Activated CD4-positive, alpha-beta memory T cell treated with anti-CD3 and anti-CD28 coated beads for 36 hours (primary cell): ENCODE data around the gene ADARB2. TPM values are rescaled to one million over a fixed set of nuclear protein-coding genes. Genes with fewer than 3 reads are reported as not detected.
"Not testable (repeated sequence)": the region's sequence is repeated elsewhere in the genome, so short reads cannot be mapped to it uniquely, and the experiment has no call there.

Experiments used
- CTCF ChIA-PET: fragments of 350-600 bp; sonication (Branson Sonifier 250); formaldehyde crosslinking; loops from one replicate; lab custom pipeline; 2021; ENCODE audit warnings: antibody characterized with exemption, inconsistent platforms; lab: Charles Lee
- POLR2A ChIA-PET: fragments of 350-600 bp; sonication (Branson Sonifier 250); formaldehyde crosslinking; loops from one replicate; lab custom pipeline; 2021; ENCODE audit warnings: antibody characterized with exemption; lab: Charles Lee
- DNase-seq: peaks from one replicate; pipeline ENCODE4 v3.0.0-alpha.2; 2020
- H3K27ac Mint-ChIP-seq: one replicate; pipeline ENCODE4 v1.8.0; 2021; ENCODE audit warnings: mixed read lengths
- H3K27me3 Mint-ChIP-seq: one replicate; pipeline ENCODE4 v1.8.0; 2021; ENCODE audit warnings: mixed read lengths
- H3K36me3 Mint-ChIP-seq: one replicate; pipeline ENCODE4 v1.8.0; 2021; ENCODE audit warnings: mixed read lengths
- H3K4me1 Mint-ChIP-seq: one replicate; pipeline ENCODE4 v1.8.0; 2021; ENCODE audit warnings: low read depth, mixed read lengths
- H3K4me3 Mint-ChIP-seq: one replicate; pipeline ENCODE4 v1.8.0; 2021; ENCODE audit warnings: mild to moderate bottlenecking, mixed read lengths
- H3K9me3 Mint-ChIP-seq: one replicate; pipeline ENCODE4 v1.8.0; 2021; ENCODE audit warnings: mixed read lengths
- intact Hi-C: fragments of 100-400 bp; cut with micrococcal nuclease; formaldehyde crosslinking; loops from one replicate; pipeline ENCODE4 v1.15.1; 2023
- total RNA-seq, 2 experiments: library from RNA; stranded (reverse); gene quantifications; one replicate each; pipeline ENCODE4 v1.2.3, GENCODE V29; 2021

ADARB2 gene
- total RNA-seq, 2 experiments from 2014 or later = 2.2 TPM

DNA sequence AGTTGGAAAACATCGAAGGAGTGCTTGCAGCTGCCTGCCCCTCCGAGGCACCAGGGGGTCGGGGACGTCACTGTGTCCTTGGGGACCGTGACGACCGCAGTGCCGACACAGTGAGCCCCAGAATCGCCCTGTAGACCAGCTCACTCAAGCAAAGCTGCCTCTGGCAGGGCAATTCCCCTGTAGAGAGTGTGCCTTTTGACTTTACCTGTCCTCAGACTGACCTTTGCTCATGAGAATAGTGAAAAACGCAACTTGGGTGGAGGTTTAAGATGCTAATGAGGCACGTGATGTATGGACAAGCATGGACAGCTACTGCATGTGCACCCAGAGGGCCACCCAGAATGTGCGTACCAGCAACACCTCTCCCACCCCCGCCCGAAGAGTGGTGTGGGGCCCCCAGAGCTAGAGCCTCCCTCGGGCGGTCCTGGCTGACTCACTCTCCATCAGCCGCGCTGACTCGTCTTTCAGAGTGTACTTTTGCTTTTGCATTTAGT, 271.9 kb downstream of the ADARB2 start:
- no peaks in the 10 kb centered on the region for H3K36me3 Mint-ChIP-seq
- ChIA-PET POLR2A (no interaction called here), CTCF (no interaction called here)
- H3K27me3 Mint-ChIP-seq = peaks cover 8% of the 10 kb centered on the region
- no peak for DNase-seq
- H3K27ac Mint-ChIP-seq = no peak overlapping the region
- no peak overlapping the region for H3K4me3 Mint-ChIP-seq
- no peaks in the 10 kb centered on the region for H3K9me3 Mint-ChIP-seq
- intact Hi-C loops = no loop called here
- H3K4me1 Mint-ChIP-seq = no peaks in the 10 kb centered on the region

- H3K9me3 Mint-ChIP-seq = no peaks in the 10 kb centered on the region
- intact Hi-C loops = no loop called here
- no peak overlapping the region for H3K27ac Mint-ChIP-seq
- DNase-seq = no peak
- no peaks in the 10 kb centered on the region for H3K4me1 Mint-ChIP-seq
- H3K36me3 Mint-ChIP-seq = no peaks in the 10 kb centered on the region
- ChIA-PET CTCF (no interaction called here), POLR2A (no interaction called here)
- H3K4me3 Mint-ChIP-seq = no peak overlapping the region
- peaks cover 8% of the 10 kb centered on the region for H3K27me3 Mint-ChIP-seq
Observed at GRCh38 chr10:1464881-1465417, 272.4 kb downstream of the ADARB2 start.

- H3K9me3 Mint-ChIP-seq, intact Hi-C loops, CTCF ChIA-PET, H3K4me1 Mint-ChIP-seq, H3K4me3 Mint-ChIP-seq, POLR2A ChIA-PET, H3K27ac Mint-ChIP-seq, DNase-seq, H3K27me3 Mint-ChIP-seq, H3K36me3 Mint-ChIP-seq: not testable (repeated sequence)
Observed at GRCh38 chr10:1463971-1464370, 273.4 kb downstream of the ADARB2 start.

- CTCF ChIA-PET = no interaction called here
- Mint-ChIP-seq H3K4me1 (no peaks in the 10 kb centered on the region), H3K36me3 (no peaks in the 10 kb centered on the region), H3K27ac (no peak overlapping the region), H3K9me3 (no peaks in the 10 kb centered on the region), H3K27me3 (peaks cover 8% of the 10 kb centered on the region), H3K4me3 (no peak overlapping the region)
- no peak for DNase-seq
- POLR2A ChIA-PET = no interaction called here
- intact Hi-C loops = no loop called here
Observed at GRCh38 chr10:1462994-1463633, 274.2 kb downstream of the ADARB2 start.

DNA sequence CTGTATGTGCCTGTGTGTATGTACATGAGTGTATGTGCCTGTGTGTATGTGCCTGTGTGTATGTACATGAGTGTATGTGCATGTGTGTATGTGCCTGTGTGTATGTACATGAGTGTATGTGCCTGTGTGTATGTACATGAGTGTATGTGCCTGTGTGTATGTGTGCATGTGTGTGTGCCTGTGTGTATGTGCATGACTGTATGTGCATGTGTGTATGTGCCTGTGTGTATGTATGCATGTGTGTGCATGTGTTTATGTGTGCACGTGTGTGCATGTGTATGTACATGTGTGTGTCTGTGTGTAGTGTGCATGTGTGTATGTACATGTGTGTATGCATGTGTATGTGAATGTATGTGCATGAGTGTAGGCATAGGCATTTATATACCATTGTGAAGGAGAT, 274.8 kb downstream of the ADARB2 start:
- Mint-ChIP-seq H3K4me1 (no peaks in the 10 kb centered on the region), H3K9me3 (no peaks in the 10 kb centered on the region), H3K4me3 (no peak overlapping the region), H3K27me3 (peaks cover 10% of the 10 kb centered on the region), H3K27ac (no peak overlapping the region), H3K36me3 (no peaks in the 10 kb centered on the region)
- CTCF ChIA-PET = no interaction called here
- POLR2A ChIA-PET = no interaction called here
- DNase-seq = no peak
- intact Hi-C loops = no loop called here

DNA sequence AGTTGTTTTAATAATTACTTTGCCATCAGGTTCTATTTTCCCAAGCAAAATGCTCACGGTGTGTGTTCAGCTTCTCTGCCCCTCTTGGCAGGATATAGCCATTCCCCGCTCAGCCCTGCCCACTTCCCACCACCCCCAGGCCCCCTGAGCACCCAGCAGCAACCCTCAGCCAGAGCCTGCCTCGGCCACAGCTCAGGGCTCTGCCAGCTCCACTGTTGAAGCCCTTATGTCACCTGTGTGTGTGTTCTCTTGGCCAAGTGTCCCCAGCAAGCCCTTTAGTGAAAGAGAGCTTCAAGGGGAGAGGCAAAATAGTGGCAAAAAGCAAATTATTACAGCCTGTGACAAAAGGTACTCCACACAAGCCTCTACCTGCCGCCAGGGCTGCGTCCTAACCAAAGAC, 275.3 kb downstream of the ADARB2 start:
- H3K27me3 Mint-ChIP-seq = peaks cover 10% of the 10 kb centered on the region
- DNase-seq = no peak
- no peaks in the 10 kb centered on the region for H3K9me3 Mint-ChIP-seq
- POLR2A ChIA-PET = no interaction called here
- H3K27ac Mint-ChIP-seq = no peak overlapping the region
- H3K4me3 Mint-ChIP-seq = no peak overlapping the region
- H3K36me3 Mint-ChIP-seq = no peaks in the 10 kb centered on the region
- CTCF ChIA-PET = no interaction called here
- no peaks in the 10 kb centered on the region for H3K4me1 Mint-ChIP-seq
- intact Hi-C loops = no loop called here

DNA sequence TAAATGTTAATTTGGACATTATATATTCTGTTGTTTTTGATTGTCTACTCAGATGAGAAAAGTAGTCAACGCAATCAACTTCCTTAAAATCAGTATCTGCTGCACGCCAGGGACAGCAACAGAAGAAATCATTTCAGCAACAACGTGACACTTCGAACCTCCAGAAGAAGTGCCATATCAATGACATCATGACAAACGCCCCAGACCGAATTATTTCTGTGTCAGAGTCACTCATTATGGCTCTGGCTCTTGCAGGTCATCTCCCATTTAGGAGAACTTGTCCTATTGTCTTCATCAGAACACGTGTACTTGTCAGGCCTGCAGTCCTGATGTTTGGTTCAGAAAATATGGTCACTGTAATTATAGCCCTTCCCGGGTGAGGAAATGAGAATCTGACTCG, 276.3 kb downstream of the ADARB2 start:
- no peak for DNase-seq
- no peak overlapping the region for H3K27ac Mint-ChIP-seq
- ChIA-PET CTCF (no interaction called here), POLR2A (no interaction called here)
- H3K36me3 Mint-ChIP-seq = no peaks in the 10 kb centered on the region
- H3K27me3 Mint-ChIP-seq = peaks cover 10% of the 10 kb centered on the region
- intact Hi-C loops = no loop called here
- H3K9me3 Mint-ChIP-seq = no peaks in the 10 kb centered on the region
- no peak overlapping the region for H3K4me3 Mint-ChIP-seq
- no peaks in the 10 kb centered on the region for H3K4me1 Mint-ChIP-seq

GRCh38 chr10:1459664-1460063, 277.7 kb downstream of the ADARB2 start:
- intact Hi-C loops, POLR2A ChIA-PET, CTCF ChIA-PET: not testable (repeated sequence)

DNA sequence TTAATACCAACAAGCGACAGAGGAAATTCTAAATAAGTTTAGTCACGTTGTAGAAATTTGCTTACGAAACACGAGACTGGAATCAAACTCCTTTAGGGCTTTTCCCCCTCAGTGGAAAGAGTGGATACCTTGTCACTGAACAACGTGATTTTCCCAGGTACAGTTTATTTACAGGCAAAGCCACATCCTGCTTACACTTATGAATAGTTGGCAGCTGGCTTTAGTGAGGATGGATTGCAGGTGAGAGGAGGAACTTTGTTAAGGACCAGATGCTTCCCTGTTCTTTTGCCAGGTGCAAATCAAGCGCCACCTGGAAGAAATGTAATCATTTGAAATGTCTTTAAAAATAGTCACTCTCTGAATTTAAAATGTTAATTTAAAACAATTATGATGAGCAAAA, 282.4 kb downstream of the ADARB2 start:
- CTCF ChIA-PET = no interaction called here
- intact Hi-C loops = no loop called here

More at GRCh38 chr10:1459664-1460063, 277.7 kb downstream of the ADARB2 start:
- not testable (repeated sequence) for H3K36me3 Mint-ChIP-seq, H3K27ac Mint-ChIP-seq, DNase-seq, H3K4me3 Mint-ChIP-seq, H3K4me1 Mint-ChIP-seq, H3K9me3 Mint-ChIP-seq
- H3K27me3 Mint-ChIP-seq = peaks cover 10% of the 10 kb centered on the region

GRCh38 chr10:1454428-1454827, 282.9 kb downstream of the ADARB2 start:
- H3K36me3 Mint-ChIP-seq = no peaks in the 10 kb centered on the region
- H3K4me3 Mint-ChIP-seq = no peak overlapping the region
- no peak overlapping the region for H3K27ac Mint-ChIP-seq
- CTCF ChIA-PET = no interaction called here
- peaks cover 3% of the 10 kb centered on the region for H3K4me1 Mint-ChIP-seq
- DNase-seq = peak; percentile 37
- POLR2A ChIA-PET = no interaction called here
- peaks cover 24% of the 10 kb centered on the region for H3K27me3 Mint-ChIP-seq
- H3K9me3 Mint-ChIP-seq = peaks cover 5% of the 10 kb centered on the region
- intact Hi-C loops = no loop called here

More for the DNA sequence above, 282.4 kb downstream of the ADARB2 start:
- peaks cover 3% of the 10 kb centered on the region for H3K4me1 Mint-ChIP-seq
- peaks cover 5% of the 10 kb centered on the region for H3K9me3 Mint-ChIP-seq
- no peak for DNase-seq
- no peak overlapping the region for H3K27ac Mint-ChIP-seq
- H3K27me3 Mint-ChIP-seq = peaks cover 23% of the 10 kb centered on the region
- POLR2A ChIA-PET = no interaction called here
- H3K36me3 Mint-ChIP-seq = no peaks in the 10 kb centered on the region
- no peak overlapping the region for H3K4me3 Mint-ChIP-seq

- Mint-ChIP-seq H3K27ac (no peak overlapping the region), H3K27me3 (peaks cover 27% of the 10 kb centered on the region), H3K9me3 (peaks cover 5% of the 10 kb centered on the region), H3K4me1 (peaks cover 3% of the 10 kb centered on the region), H3K4me3 (no peak overlapping the region), H3K36me3 (no peaks in the 10 kb centered on the region)
- no peak for DNase-seq
- intact Hi-C loops = no loop called here
- ChIA-PET CTCF (no interaction called here), POLR2A (no interaction called here)
Observed at GRCh38 chr10:1452777-1453176, 284.5 kb downstream of the ADARB2 start.

- Mint-ChIP-seq H3K36me3 (no peaks in the 10 kb centered on the region), H3K4me1 (peaks cover 3% of the 10 kb centered on the region), H3K4me3 (no peak overlapping the region), H3K27me3 (peaks cover 27% of the 10 kb centered on the region), H3K9me3 (peaks cover 5% of the 10 kb centered on the region), H3K27ac (no peak overlapping the region)
- ChIA-PET CTCF (no interaction called here), POLR2A (no interaction called here)
- intact Hi-C loops = no loop called here
- no peak for DNase-seq
Observed at GRCh38 chr10:1451941-1452340, 285.4 kb downstream of the ADARB2 start.

DNA sequence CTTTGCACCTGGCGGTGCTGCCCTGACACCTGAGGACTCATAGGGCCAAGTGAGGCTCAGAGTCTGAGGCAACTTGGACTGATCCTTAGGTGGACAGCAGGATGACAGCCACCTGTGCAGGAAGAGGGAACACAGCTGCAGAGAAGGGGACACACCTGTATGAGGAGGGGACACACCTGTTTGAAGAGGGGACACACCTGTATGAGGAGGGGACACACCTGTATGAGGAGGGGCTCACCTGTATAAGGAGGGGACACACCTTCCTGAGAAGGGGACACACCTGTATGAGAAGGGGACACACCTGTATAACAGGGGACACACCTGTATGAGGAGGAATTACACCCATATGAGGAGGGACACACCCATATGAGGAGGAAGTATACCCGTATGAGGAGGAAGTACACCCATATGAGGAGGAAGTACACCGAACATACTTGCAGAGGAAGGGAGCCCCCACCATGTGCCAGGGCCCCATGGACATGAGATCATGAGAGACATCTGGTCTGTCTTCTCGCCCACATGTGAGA, 285.9 kb downstream of the ADARB2 start:
- H3K27ac Mint-ChIP-seq = no peak overlapping the region
- H3K4me3 Mint-ChIP-seq = no peak overlapping the region
- H3K9me3 Mint-ChIP-seq = peaks cover 5% of the 10 kb centered on the region
- H3K36me3 Mint-ChIP-seq = no peaks in the 10 kb centered on the region
- H3K27me3 Mint-ChIP-seq = peaks cover 27% of the 10 kb centered on the region
- intact Hi-C loops = no loop called here
- no peak for DNase-seq
- POLR2A ChIA-PET = no interaction called here
- H3K4me1 Mint-ChIP-seq = peaks cover 3% of the 10 kb centered on the region
- CTCF ChIA-PET = no interaction called here
